GM19099 (cell line): ENCODE measurements around the gene CDKN2A.

Experiments
- POLR2A ChIP-seq: IDR thresholded peaks from 3 replicates; pipeline ENCODE4 v1.6.1; 2011; ENCODE audit warnings: low read depth; ENCODE audit not compliant: insufficient read length; ENCODE audit errors: extremely low read depth

The CDKN2A gene

GRCh38 chr9:21943464-21943863 lies 50.7 kb downstream of the CDKN2A start:
- TF ChIP-seq POLR2A = no peak

- no peak for TF ChIP-seq POLR2A
These were observed 52.7 kb downstream of the CDKN2A start for GRCh38 chr9:21941337-21941995.

- TF ChIP-seq POLR2A = no peak
These were observed 58.0 kb downstream of the CDKN2A start for GRCh38 chr9:21936161-21936560.

GRCh38 chr9:21935631-21936030 lies 58.6 kb downstream of the CDKN2A start:
- no peak for TF ChIP-seq POLR2A

GRCh38 chr9:21933865-21934264 lies 60.3 kb downstream of the CDKN2A start:
- TF ChIP-seq POLR2A = no peak

GRCh38 chr9:21933281-21933680 lies 60.9 kb downstream of the CDKN2A start:
- TF ChIP-seq POLR2A = no peak

GRCh38 chr9:21931428-21931827 lies 62.8 kb downstream of the CDKN2A start:
- TF ChIP-seq POLR2A = no peak

- no peak for TF ChIP-seq POLR2A
These were observed 66.4 kb downstream of the CDKN2A start for GRCh38 chr9:21927752-21928151.

- TF ChIP-seq POLR2A = no peak
These were observed 70.5 kb downstream of the CDKN2A start for GRCh38 chr9:21923694-21924093.

GRCh38 chr9:21919377-21920362 lies 74.5 kb downstream of the CDKN2A start:
- TF ChIP-seq POLR2A = no peak
